ENCODE measurements around the gene HSPA1L.

Gene HSPA1L

GRCh38 chr6:31781244-31782125 is 33.6 kb downstream of the HSPA1L start:
- H3K27ac ChIP-seq (ENCODE audit: low read length): no peak overlapping the region
- peaks cover 4% of the 10 kb centered on the region; the same call in 1 of the 2 replicates for H3K4me1 ChIP-seq (ENCODE audit: control insufficient read depth, insufficient read depth, low read length)
- H3K36me3 ChIP-seq (ENCODE audit: control insufficient read depth, insufficient read depth, low read length): peaks cover 53% of the 10 kb centered on the region
- H3K27me3 ChIP-seq (ENCODE audit: control insufficient read depth, insufficient read depth, low read length): no peaks in the 10 kb centered on the region
- H3K4me3 ChIP-seq (ENCODE audit: low read length): no peak overlapping the region
- no CpG with 5 or more reads among the region's 23 CpGs for WGBS (ENCODE audit: insufficient coverage, insufficient read length)
- H3K9me3 ChIP-seq (ENCODE audit: control insufficient read depth, insufficient read depth, low read length): no peaks in the 10 kb centered on the region
- DNase-seq (ENCODE audit: low read depth, low spot score): no peak

DNA sequence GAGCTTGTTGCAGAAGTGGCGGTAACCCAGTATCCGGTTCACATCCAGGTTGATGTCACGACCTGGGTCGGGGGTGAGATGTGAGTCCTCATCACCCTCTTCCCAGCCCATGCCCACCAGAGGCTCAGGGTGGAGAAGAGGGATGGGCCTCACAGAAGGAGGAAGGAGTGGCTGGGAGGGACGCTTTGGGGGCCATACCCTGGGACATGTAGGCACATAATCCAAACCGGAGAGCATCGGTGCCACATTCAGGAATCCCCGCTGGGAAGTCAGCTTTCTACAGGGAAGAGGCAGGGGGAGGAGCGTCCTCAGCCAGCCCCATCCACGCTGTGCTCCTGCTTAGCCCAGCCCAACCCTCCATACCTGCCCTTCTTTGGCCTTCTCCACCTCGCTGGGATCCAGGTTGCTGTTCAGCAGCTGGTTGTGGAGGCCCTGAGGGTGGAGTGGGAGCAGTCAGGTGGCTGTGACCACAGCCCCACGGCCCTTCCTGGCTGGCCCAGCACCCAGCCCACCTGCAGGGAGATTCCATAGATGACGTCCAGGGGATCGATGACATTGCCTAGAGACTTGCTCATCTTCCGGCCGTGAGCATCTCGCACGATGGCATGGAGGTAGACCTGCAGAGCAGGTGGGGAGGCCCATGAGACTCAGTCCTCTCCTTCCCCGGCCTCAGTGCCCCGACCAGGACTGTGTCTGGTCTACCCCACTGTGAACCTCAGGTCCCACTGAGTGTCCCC is 34.4 kb downstream of the HSPA1L start:
- WGBS (ENCODE audit: insufficient coverage, insufficient read length): no CpG with 5 or more reads among the region's 20 CpGs
- Histone ChIP-seq H3K9me3 (ENCODE audit: control insufficient read depth, insufficient read depth, low read length) (no peaks in the 10 kb centered on the region), H3K27ac (ENCODE audit: low read length) (no peak overlapping the region), H3K36me3 (ENCODE audit: control insufficient read depth, insufficient read depth, low read length) (peaks cover 53% of the 10 kb centered on the region), H3K4me1 (ENCODE audit: control insufficient read depth, insufficient read depth, low read length) (peaks cover 4% of the 10 kb centered on the region; the same call in 1 of the 2 replicates), H3K4me3 (ENCODE audit: low read length) (no peak overlapping the region), H3K27me3 (ENCODE audit: control insufficient read depth, insufficient read depth, low read length) (no peaks in the 10 kb centered on the region)
- DNase-seq (ENCODE audit: low read depth, low spot score): no peak

GRCh38 chr6:31779908-31780307 is 35.2 kb downstream of the HSPA1L start:
- H3K4me3 ChIP-seq (ENCODE audit: low read length): no peak overlapping the region
- no peak for DNase-seq (ENCODE audit: low read depth, low spot score)
- H3K9me3 ChIP-seq (ENCODE audit: control insufficient read depth, insufficient read depth, low read length): no peaks in the 10 kb centered on the region
- peaks cover 47% of the 10 kb centered on the region for H3K36me3 ChIP-seq (ENCODE audit: control insufficient read depth, insufficient read depth, low read length)
- no CpG with 5 or more reads among the region's 10 CpGs for WGBS (ENCODE audit: insufficient coverage, insufficient read length)
- H3K4me1 ChIP-seq (ENCODE audit: control insufficient read depth, insufficient read depth, low read length): peaks cover 4% of the 10 kb centered on the region; the same call in 1 of the 2 replicates
- no peaks in the 10 kb centered on the region for H3K27me3 ChIP-seq (ENCODE audit: control insufficient read depth, insufficient read depth, low read length)
- H3K27ac ChIP-seq (ENCODE audit: low read length): no peak overlapping the region

- Histone ChIP-seq H3K4me3 (ENCODE audit: low read length) (no peak overlapping the region), H3K27me3 (ENCODE audit: control insufficient read depth, insufficient read depth, low read length) (no peaks in the 10 kb centered on the region), H3K9me3 (ENCODE audit: control insufficient read depth, insufficient read depth, low read length) (no peaks in the 10 kb centered on the region), H3K27ac (ENCODE audit: low read length) (no peak overlapping the region), H3K4me1 (ENCODE audit: control insufficient read depth, insufficient read depth, low read length) (peaks cover 4% of the 10 kb centered on the region; the same call in 1 of the 2 replicates), H3K36me3 (ENCODE audit: control insufficient read depth, insufficient read depth, low read length) (peaks cover 41% of the 10 kb centered on the region)
- WGBS (ENCODE audit: insufficient coverage, insufficient read length): no CpG with 5 or more reads among the region's 43 CpGs
- no peak for DNase-seq (ENCODE audit: low read depth, low spot score)
Measured at GRCh38 chr6:31778999-31779885, 35.8 kb downstream of the HSPA1L start.

- H3K4me1 ChIP-seq (ENCODE audit: control insufficient read depth, insufficient read depth, low read length): peaks cover 4% of the 10 kb centered on the region; the same call in 1 of the 2 replicates
- no peak overlapping the region for H3K27ac ChIP-seq (ENCODE audit: low read length)
- peaks cover 36% of the 10 kb centered on the region for H3K36me3 ChIP-seq (ENCODE audit: control insufficient read depth, insufficient read depth, low read length)
- H3K9me3 ChIP-seq (ENCODE audit: control insufficient read depth, insufficient read depth, low read length): no peaks in the 10 kb centered on the region
- H3K4me3 ChIP-seq (ENCODE audit: low read length): no peak overlapping the region
- WGBS (ENCODE audit: insufficient coverage, insufficient read length): no CpG with 5 or more reads among the region's 5 CpGs
- H3K27me3 ChIP-seq (ENCODE audit: control insufficient read depth, insufficient read depth, low read length): no peaks in the 10 kb centered on the region
- no peak for DNase-seq (ENCODE audit: low read depth, low spot score)
Measured at GRCh38 chr6:31778193-31778592, 36.9 kb downstream of the HSPA1L start.

GRCh38 chr6:31777667-31778050 is 37.4 kb downstream of the HSPA1L start:
- Histone ChIP-seq H3K4me3 (ENCODE audit: low read length) (no peak overlapping the region), H3K27ac (ENCODE audit: low read length) (no peak overlapping the region), H3K27me3 (ENCODE audit: control insufficient read depth, insufficient read depth, low read length) (no peaks in the 10 kb centered on the region), H3K9me3 (ENCODE audit: control insufficient read depth, insufficient read depth, low read length) (no peaks in the 10 kb centered on the region), H3K4me1 (ENCODE audit: control insufficient read depth, insufficient read depth, low read length) (peaks cover 4% of the 10 kb centered on the region; the same call in 1 of the 2 replicates), H3K36me3 (ENCODE audit: control insufficient read depth, insufficient read depth, low read length) (peaks cover 35% of the 10 kb centered on the region)
- no peak for DNase-seq (ENCODE audit: low read depth, low spot score)
- no CpG with 5 or more reads among the region's 5 CpGs for WGBS (ENCODE audit: insufficient coverage, insufficient read length)

- no peak for DNase-seq (ENCODE audit: low read depth, low spot score)
- Histone ChIP-seq H3K27me3 (ENCODE audit: control insufficient read depth, insufficient read depth, low read length) (no peaks in the 10 kb centered on the region), H3K4me1 (ENCODE audit: control insufficient read depth, insufficient read depth, low read length) (peaks cover 4% of the 10 kb centered on the region; the same call in 1 of the 2 replicates), H3K27ac (ENCODE audit: low read length) (no peak within 1 kb of the TSS), H3K9me3 (ENCODE audit: control insufficient read depth, insufficient read depth, low read length) (no peaks in the 10 kb centered on the region), H3K4me3 (ENCODE audit: low read length) (no peak within 1 kb of the TSS), H3K36me3 (ENCODE audit: control insufficient read depth, insufficient read depth, low read length) (peaks cover 30% of the 10 kb centered on the region)
- no CpG with 5 or more reads among the region's 15 CpGs for WGBS (ENCODE audit: insufficient coverage, insufficient read length)
Measured at GRCh38 chr6:31776989-31777666, 38.0 kb downstream of the HSPA1L start, which contains the start of gene VWA7. VWA7 (minus strand) TSS chr6:31777328; CDS start chr6:31776779, 549 bp downstream.

- Histone ChIP-seq H3K4me3 (ENCODE audit: low read length) (no peak overlapping the region), H3K9me3 (ENCODE audit: control insufficient read depth, insufficient read depth, low read length) (no peaks in the 10 kb centered on the region), H3K27ac (ENCODE audit: low read length) (no peak overlapping the region), H3K4me1 (ENCODE audit: control insufficient read depth, insufficient read depth, low read length) (peaks cover 4% of the 10 kb centered on the region; the same call in 1 of the 2 replicates), H3K27me3 (ENCODE audit: control insufficient read depth, insufficient read depth, low read length) (no peaks in the 10 kb centered on the region), H3K36me3 (ENCODE audit: control insufficient read depth, insufficient read depth, low read length) (peaks cover 28% of the 10 kb centered on the region)
- no CpG with 5 or more reads among the region's 14 CpGs for WGBS (ENCODE audit: insufficient coverage, insufficient read length)
- DNase-seq (ENCODE audit: low read depth, low spot score): no peak
Measured at GRCh38 chr6:31776485-31776988, 38.5 kb downstream of the HSPA1L start.

DNA sequence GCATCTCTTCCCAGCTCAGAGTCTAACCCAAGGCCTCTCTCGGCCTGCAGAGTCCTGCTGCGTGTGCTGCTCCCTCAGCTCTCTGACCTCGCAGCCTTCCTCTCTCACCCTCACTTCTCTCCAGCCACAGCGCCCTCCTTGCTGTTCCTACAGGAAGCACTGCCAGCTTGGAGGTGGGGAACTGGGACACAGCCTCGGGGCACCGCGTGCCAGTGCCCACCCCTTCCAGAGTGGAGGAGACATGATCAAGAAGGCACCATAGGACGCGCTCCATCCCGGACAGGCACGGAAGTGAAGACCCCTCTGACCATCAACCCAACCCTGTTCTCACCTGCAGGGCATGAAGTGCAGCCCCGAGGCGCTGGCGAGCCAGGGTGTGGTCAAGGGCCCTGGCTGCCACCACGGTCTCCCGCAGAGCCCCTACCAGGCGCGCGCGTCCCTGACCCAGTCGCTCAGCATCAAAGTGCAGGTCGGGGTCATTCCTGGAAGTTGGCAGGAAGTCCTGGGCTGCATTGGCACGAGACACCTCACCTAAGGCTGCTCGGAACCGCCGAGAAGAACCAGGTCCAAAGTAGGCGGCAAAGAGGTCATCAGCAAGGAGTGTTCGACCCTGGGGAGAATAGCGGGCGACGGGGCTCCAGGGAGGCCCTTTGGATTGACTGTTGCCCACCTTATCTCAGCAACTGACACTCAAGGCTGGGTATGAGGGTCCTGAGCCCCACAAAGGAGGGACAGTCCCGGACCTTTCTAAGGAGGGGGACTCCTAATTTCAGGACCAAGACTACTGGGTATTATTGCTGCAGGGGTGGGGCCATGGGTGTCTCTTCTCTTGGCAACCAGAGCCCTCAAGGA is 39.2 kb downstream of the HSPA1L start:
- Histone ChIP-seq H3K27ac (ENCODE audit: low read length) (no peak overlapping the region), H3K4me1 (ENCODE audit: control insufficient read depth, insufficient read depth, low read length) (peaks cover 4% of the 10 kb centered on the region; the same call in 1 of the 2 replicates), H3K27me3 (ENCODE audit: control insufficient read depth, insufficient read depth, low read length) (no peaks in the 10 kb centered on the region), H3K9me3 (ENCODE audit: control insufficient read depth, insufficient read depth, low read length) (no peaks in the 10 kb centered on the region), H3K36me3 (ENCODE audit: control insufficient read depth, insufficient read depth, low read length) (peaks cover 22% of the 10 kb centered on the region), H3K4me3 (ENCODE audit: low read length) (no peak overlapping the region)
- no peak for DNase-seq (ENCODE audit: low read depth, low spot score)
- WGBS (ENCODE audit: insufficient coverage, insufficient read length): no CpG with 5 or more reads among the region's 32 CpGs

All from iPS DF 6.9 (cell line).